HepG2 (cell line): ENCODE data around the gene POLR1H. TPM values are rescaled to one million over a fixed set of nuclear protein-coding genes. Genes with fewer than 3 reads are reported as not detected.

ENCODE experiments used
- ATAC-seq: fragments of 200-7000 bp; cut with Tn5 transposase; 3 replicates; pipeline ENCODE4 v1.9.1; 2020; ENCODE audit warnings: mild to moderate bottlenecking, moderate library complexity
- BruUV-seq: library from RNA; stranded (reverse); fragments of 400-500 nt; replicated peaks from 2 replicates; lab custom pipeline; 2021; lab: Mats Ljungman, UMichigan
- CTCF ChIA-PET: fragments of 300-600 bp; formaldehyde crosslinking; extraction: SDS; loops from one replicate; lab custom pipeline; 2021; ENCODE audit warnings: low total read pairs, inconsistent platforms, low intra/inter-chr PET ratio; lab: Yijun Ruan, JAX
- POLR2A ChIA-PET: fragments of 350-600 bp; sonication (Branson Sonifier 250); formaldehyde crosslinking; loops from one replicate; lab custom pipeline; 2020; ENCODE audit warnings: antibody characterized with exemption, inconsistent platforms; lab: Yijun Ruan, JAX
- DNase-seq: peaks from one replicate; pipeline ENCODE4 v3.0.0-alpha.2; 2015; ENCODE audit warnings: low spot score
- FAIRE-seq: peaks from 3 replicates; lab custom pipeline; 2011; peaks lifted over from hg19 to GRCh38; lab: Jason Lieb, UNC
- H2AFZ ChIP-seq: one replicate; pipeline ENCODE4 v1.6.1; 2011; ENCODE audit warnings: low read length, inconsistent platforms
- H3K27ac ChIP-seq: fragments of 300-600 bp; 3 replicates; pipeline ENCODE4 v1.8.0; 2011; ENCODE audit warnings: mixed run types, mild to moderate bottlenecking, mixed read lengths, low read length, inconsistent platforms; ENCODE audit not compliant: insufficient read depth; ENCODE audit errors: extremely low read length
- H3K27me3 ChIP-seq, 2 experiments: fragments of 200-600 bp in 1 of 2; 2 replicates in 1 of 2; 3 replicates in 1 of 2; pipeline versions ENCODE4 v1.6.0 to v1.8.0; 2011; ENCODE audit warnings: low read length in 2 of 2, mild to moderate bottlenecking in 2 of 2, moderate library complexity in 2 of 2, inconsistent platforms in 1 of 2; ENCODE audit not compliant: insufficient read depth in 2 of 2, control insufficient read depth in 1 of 2
- H3K36me3 ChIP-seq, 2 experiments: fragments of 200-600 bp in 1 of 2; replicated peaks in 1 of 2; 2 replicates in 1 of 2; 3 replicates in 1 of 2; pipeline versions ENCODE4 v1.5.1 to v1.8.0; 2011; ENCODE audit warnings: low read length in 2 of 2, inconsistent platforms in 1 of 2; ENCODE audit not compliant: insufficient read depth in 2 of 2, control insufficient read depth in 1 of 2
- H3K4me1 ChIP-seq: 2 replicates; pipeline ENCODE4 v1.5.1; 2012; ENCODE audit warnings: low read length, inconsistent platforms; ENCODE audit not compliant: insufficient read depth
- H3K4me2 ChIP-seq: 2 replicates; pipeline ENCODE4 v1.6.0; 2011; ENCODE audit warnings: low read depth, low read length, inconsistent platforms
- H3K4me3 ChIP-seq, 3 experiments: fragments of 200-600 bp in 1 of 3; sonication (generic), shearing (Covaris generic) in 1 of 3; replicated peaks in 1 of 3; 2 replicates each; pipeline ENCODE4 v1.5.1; 2011 to 2016; ENCODE audit warnings: low read length in 3 of 3, inconsistent platforms in 2 of 3, low read depth in 2 of 3, mild to moderate bottlenecking in 2 of 3, control low read depth in 1 of 3, mixed read lengths in 1 of 3; ENCODE audit not compliant: insufficient read depth in 1 of 3
- H3K79me2 ChIP-seq: one replicate; pipeline ENCODE4 v1.6.1; 2011; ENCODE audit warnings: low read length, inconsistent platforms; ENCODE audit not compliant: insufficient read depth
- H3K9ac ChIP-seq: 2 replicates; pipeline ENCODE4 v1.6.0; 2011; ENCODE audit warnings: mild to moderate bottlenecking, low read depth, low read length, inconsistent platforms; ENCODE audit not compliant: insufficient read depth
- H3K9me3 ChIP-seq: 2 replicates; pipeline ENCODE4 v1.5.1; 2012; ENCODE audit warnings: mild to moderate bottlenecking, low read length
- H4K20me1 ChIP-seq: 2 replicates; pipeline ENCODE4 v1.6.0; 2011; ENCODE audit warnings: inconsistent platforms, mild to moderate bottlenecking, low read length, moderate library complexity; ENCODE audit not compliant: insufficient read depth
- HNF4A ChIP-seq: sonication (generic); formaldehyde crosslinking; IDR thresholded peaks from 2 replicates; pipeline ENCODE4 v1.4.0; 2020; ENCODE audit warnings: missing genetic modification reagents
- HOXD1 ChIP-seq: sonication (generic); formaldehyde crosslinking; IDR thresholded peaks from 2 replicates; pipeline ENCODE4 v1.5.0; 2020; ENCODE audit warnings: missing genetic modification reagents
- NFYB ChIP-seq: sonication (generic); formaldehyde crosslinking; IDR thresholded peaks from 2 replicates; pipeline ENCODE4 v1.4.0; 2020; ENCODE audit warnings: missing genetic modification reagents
- PAXIP1 ChIP-seq: sonication (generic); formaldehyde crosslinking; conservative IDR thresholded peaks from 2 replicates; pipeline ENCODE4 v1.4.0; 2020; ENCODE audit warnings: mild to moderate bottlenecking, missing genetic modification reagents, moderate library complexity
- YEATS4 ChIP-seq: sonication (generic); formaldehyde crosslinking; IDR thresholded peaks from 2 replicates; pipeline ENCODE4 v1.4.0; 2020; ENCODE audit warnings: missing genetic modification reagents, borderline replicate concordance
- ZNF772 ChIP-seq: sonication (generic); formaldehyde crosslinking; IDR thresholded peaks from 2 replicates; pipeline ENCODE4 v1.5.0; 2020; ENCODE audit warnings: mild to moderate bottlenecking, missing genetic modification reagents
- WGBS: methylation state at CpG from one replicate; pipeline ENCODE4 v1.1.6; 2017; ENCODE audit warnings: low lambda C conversion rate; 5-methylcytosine and 5-hydroxymethylcytosine counted together
- in situ Hi-C: cut with HindIII; loops from 2 replicates; pipeline ENCODE4 v1.10.0; 2017; ENCODE audit warnings: low pct_unique_long_range_greater_than_20kb; ENCODE audit not compliant: extremely low pct_ligation_motif_present
- intact Hi-C: fragments of 100-400 bp; cut with micrococcal nuclease; formaldehyde crosslinking; loops from one replicate; pipeline ENCODE4 v1.10.0; 2022; ENCODE audit not compliant: unreplicated experiment
- polyA plus RNA-seq, 8 experiments: library from polyadenylated mRNA; depleted of rRNA in 3 of 8; stranded (reverse) in 7 of 8; unstranded in 1 of 8; fragments of >200 nt; fragmentation: Illumina TruSeq in 4 of 8; extraction: Trizol in 4 of 8; gene quantifications; 2 replicates each; pipeline versions ENCODE4 v1.2.1 to v1.2.3, GENCODE V29; 2011 to 2016; ENCODE audit warnings: low read depth in 4 of 8, missing spikeins in 1 of 8, mixed read lengths in 1 of 8; ENCODE audit not compliant: insufficient read depth in 1 of 8
- total RNA-seq, 5 experiments: library from RNA; depleted of rRNA; stranded (reverse); fragments of >200 nt; fragmentation: Illumina TruSeq; extraction: Trizol; gene quantifications; 2 replicates each; pipeline ENCODE4 v1.2.3, GENCODE V29; 2016; ENCODE audit warnings: low read depth in 1 of 5

The POLR1H gene
- total and polyA plus RNA-seq, 2 of the 13 experiments (the other 11 are each of a cell fraction or from before 2014, with no cell fraction given): 61.4 to 79.8 TPM

- CTCF ChIA-PET: no interaction called here
- H3K27me3 ChIP-seq: no peaks in the 10 kb centered on the region
- H3K79me2 ChIP-seq: no peaks in the 10 kb centered on the region
- ATAC-seq: no peak; the same call in 2 of the 3 replicates
- H3K27ac ChIP-seq: no peak overlapping the region
- FAIRE-seq: no peak
- no peak overlapping the region for H2AFZ ChIP-seq
- intact Hi-C loops: no loop called here
- H3K4me2 ChIP-seq: no peak overlapping the region
- H3K9ac ChIP-seq: no peak overlapping the region
- H4K20me1 ChIP-seq: no peaks in the 10 kb centered on the region
- no peak for TF ChIP-seq HOXD1 (CRISPR knock-in tag)
- TF ChIP-seq PAXIP1 (CRISPR knock-in tag): 0 out of 2 replicates have a peak, but pooled peaks have one; percentile 25
- TF ChIP-seq NFYB (CRISPR knock-in tag): no peak
- TF ChIP-seq YEATS4 (CRISPR knock-in tag): 0 out of 2 replicates have a peak, but pooled peaks have one; percentile 26
- TF ChIP-seq HNF4A (CRISPR knock-in tag): 0 out of 2 replicates have a peak, but pooled peaks have one; percentile 6
- TF ChIP-seq ZNF772 (CRISPR knock-in tag): no peak
- TF ChIP-seq, all 625 proteins: peak for 3
- POLR2A ChIA-PET: no interaction called here
- BruUV-seq: no TSS peak
- no peaks in the 10 kb centered on the region for H3K9me3 ChIP-seq
- H3K4me1 ChIP-seq: peaks cover 26% of the 10 kb centered on the region
- no peaks in the 10 kb centered on the region for H3K36me3 ChIP-seq
- no peak overlapping the region for H3K4me3 ChIP-seq
- DNase-seq: no peak
- 52% methylated on average over 1 of the region's 1 CpG for WGBS
- in situ Hi-C loops: no loop called here
These were observed 18.2 kb upstream of the POLR1H start for GRCh38 chr6:30042914-30043313.
